HG03432 (cell line): ENCODE results near the gene CHI3L1.

Experiments used
- ATAC-seq: cut with Tn5 transposase; IDR thresholded peaks from one replicate; pipeline ENCODE4 v1.9.1; 2021; ENCODE audit warnings: mild to moderate bottlenecking, moderate library complexity; ENCODE audit not compliant: unreplicated experiment

CHI3L1 gene

DNA sequence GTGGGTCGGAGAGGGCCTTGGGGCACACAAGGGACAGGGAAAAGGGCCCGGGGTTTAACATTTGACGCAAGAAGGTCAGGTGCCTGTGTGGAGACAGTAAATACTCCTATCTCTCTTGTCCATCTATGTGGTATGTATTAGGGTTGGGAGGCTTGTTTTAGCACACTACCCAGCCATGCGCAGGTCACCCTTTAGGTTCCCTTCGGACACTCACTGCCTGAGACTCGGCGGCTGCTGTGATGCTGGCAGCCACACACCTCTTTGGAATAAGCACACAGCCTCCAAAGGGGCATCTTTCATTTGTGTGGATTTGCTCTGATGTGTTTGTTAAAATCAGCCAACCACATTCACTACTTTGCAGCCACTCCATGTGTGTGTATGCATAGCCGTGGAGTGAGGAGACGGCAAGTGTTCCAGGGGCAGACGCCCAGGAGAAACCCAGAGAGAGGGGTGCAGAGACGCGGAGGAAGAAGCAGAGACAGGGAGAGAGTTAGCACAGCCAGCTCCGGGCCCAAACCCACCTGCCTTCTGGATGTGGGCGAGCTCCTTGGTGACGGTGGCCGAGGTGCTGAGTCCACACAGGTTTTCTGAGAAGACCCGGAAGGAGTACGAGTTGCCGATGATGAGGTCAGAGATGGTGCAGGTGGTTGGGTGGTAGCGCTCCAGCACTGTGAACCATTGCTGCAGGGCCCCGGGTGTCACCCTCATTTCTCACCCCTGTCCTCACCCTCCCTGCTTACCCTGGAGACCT lies 16.6 kb downstream of the CHI3L1 start:
- no peak for ATAC-seq

- ATAC-seq: no peak
Observed at GRCh38 chr1:203168991-203169390, 17.5 kb downstream of the CHI3L1 start.

DNA sequence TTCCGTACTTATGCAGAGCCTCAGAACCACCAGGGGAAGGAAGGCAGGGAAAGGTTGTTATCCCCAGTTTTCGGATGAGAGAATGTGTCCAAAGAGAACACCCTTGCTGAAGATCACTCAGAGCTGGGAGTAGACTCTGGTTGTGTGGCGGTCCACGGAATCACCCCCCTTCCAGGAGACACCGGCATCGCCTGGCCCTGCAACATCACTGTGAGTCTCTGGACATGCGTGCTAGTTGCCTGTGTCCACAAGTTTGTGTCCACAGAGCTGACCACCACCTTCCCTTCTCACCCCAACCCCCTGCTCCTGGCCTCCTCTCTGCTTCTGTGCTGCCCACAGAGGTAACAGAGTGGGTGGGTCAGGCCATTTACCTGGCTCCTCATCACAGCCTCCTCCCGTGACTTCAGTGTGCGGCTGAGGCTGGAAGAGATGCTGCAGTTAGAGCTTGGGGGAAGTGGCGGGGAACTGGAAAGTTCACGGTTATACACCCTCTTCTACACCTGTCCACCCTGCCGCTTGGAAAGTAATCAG lies 18.2 kb downstream of the CHI3L1 start:
- ATAC-seq: no peak

GRCh38 chr1:203167913-203168200 lies 18.6 kb downstream of the CHI3L1 start:
- no peak for ATAC-seq

- no peak for ATAC-seq
Observed at GRCh38 chr1:203167026-203167912, 19.2 kb downstream of the CHI3L1 start.

DNA sequence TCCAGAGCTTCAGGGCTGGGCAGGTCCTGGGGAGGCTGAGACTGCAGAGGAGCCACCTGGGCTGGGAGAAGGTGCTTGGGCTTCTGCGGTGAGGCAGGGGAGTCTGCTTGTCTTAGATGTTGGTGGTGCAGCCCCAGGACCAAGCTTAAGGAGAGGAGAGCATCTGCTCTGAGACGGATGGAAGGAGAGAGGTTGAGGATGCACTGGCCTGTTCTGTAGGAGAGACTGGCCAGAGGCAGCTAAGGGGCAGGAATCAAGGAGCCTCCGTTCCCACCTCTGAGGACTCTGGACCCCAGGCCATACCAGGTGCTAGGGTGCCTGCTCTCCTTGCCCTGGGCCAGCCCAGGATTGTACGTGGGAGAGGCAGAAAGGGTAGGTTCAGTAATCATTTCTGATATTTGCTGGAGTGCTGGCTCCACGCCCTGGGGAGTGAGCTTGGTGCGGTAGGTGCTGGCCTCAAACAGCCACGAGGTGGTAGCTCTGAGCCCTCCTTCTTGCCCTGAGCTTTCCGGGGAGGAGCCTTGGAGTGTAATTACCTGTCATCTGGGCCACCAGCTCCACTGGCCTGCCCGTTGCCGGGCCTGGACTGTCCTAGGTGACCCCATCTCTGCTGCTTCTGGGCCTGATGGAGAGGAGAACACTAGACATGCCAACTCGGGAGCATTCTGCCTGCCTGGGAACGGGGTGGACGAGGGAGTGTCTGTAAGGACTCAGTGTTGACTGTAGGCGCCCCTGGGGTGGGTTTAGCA lies 20.1 kb downstream of the CHI3L1 start:
- ATAC-seq: no peak

DNA sequence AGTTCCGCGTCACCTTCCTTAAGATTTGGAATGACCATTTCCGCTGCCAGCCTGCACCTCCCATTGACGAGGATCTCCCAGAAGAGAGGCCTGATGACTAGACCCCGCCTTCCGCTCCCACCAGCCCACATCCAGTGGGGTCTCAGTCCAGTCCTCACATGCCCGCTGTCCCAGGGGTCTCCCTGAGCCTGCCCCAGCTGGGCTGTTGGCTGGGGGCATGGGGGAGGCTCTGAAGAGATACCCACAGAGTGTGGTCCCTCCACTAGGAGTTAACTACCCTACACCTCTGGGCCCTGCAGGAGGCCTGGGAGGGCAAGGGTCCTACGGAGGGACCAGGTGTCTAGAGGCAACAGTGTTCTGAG lies 20.7 kb downstream of the CHI3L1 start:
- no peak for ATAC-seq

- no peak for ATAC-seq
Observed at GRCh38 chr1:203165101-203165799, 21.3 kb downstream of the CHI3L1 start.

GRCh38 chr1:203163891-203164635 lies 22.4 kb downstream of the CHI3L1 start:
- no peak for ATAC-seq

- ATAC-seq: no peak
Observed at GRCh38 chr1:203162403-203162802, 24.1 kb downstream of the CHI3L1 start.

- no peak for ATAC-seq
Observed at GRCh38 chr1:203161703-203162102, 24.8 kb downstream of the CHI3L1 start.

DNA sequence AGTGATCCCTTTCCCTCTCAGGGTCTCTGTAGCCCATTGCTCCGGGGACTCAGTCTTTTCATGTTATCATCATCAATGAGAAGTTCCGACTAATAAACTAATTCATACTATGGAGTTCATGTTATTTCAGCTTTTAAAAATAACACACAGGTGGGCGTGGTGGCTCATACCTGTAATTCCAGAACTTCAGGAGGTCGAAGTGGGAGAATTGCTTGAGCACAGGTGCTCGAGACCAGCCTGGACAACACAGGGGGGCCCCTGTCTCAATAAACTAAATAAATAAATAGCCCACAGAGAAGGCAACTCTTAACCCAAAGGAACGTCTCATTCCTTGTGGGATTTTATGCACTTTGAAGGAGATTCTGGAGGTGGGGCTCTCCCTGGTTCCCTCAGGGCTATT lies 25.3 kb downstream of the CHI3L1 start:
- no peak for ATAC-seq

- ATAC-seq: no peak
Observed at GRCh38 chr1:203159844-203160243, 26.7 kb downstream of the CHI3L1 start.

GRCh38 chr1:203158960-203159665 lies 27.4 kb downstream of the CHI3L1 start:
- no peak for ATAC-seq

- no peak for ATAC-seq
Observed at GRCh38 chr1:203158423-203158822, 28.1 kb downstream of the CHI3L1 start.

GRCh38 chr1:203156280-203156679 lies 30.2 kb downstream of the CHI3L1 start:
- no peak for ATAC-seq

GRCh38 chr1:203153989-203154821 lies 32.3 kb downstream of the CHI3L1 start:
- no peak for ATAC-seq
